Mesenchymal stem cell (in vitro differentiated cells and primary cell): ENCODE data around the gene GPATCH8.
A peak's percentile ranks its signal among the peaks of the same experiment; 100 is the strongest.

Experiments used
- DNase-seq: peaks from one replicate; pipeline ENCODE4 v3.0.0-alpha.2; 2013
- H2AFZ ChIP-seq: one replicate; pipeline ENCODE4 v1.6.1; 2013; ENCODE audit warnings: low read depth, mild to moderate bottlenecking, control low read depth, inconsistent platforms, low read length, moderate library complexity
- H2AK5ac ChIP-seq: 2 replicates; pipeline ENCODE4 v1.6.1; 2013; ENCODE audit warnings: low read length, moderate library complexity, mild to moderate bottlenecking, inconsistent platforms; ENCODE audit not compliant: severe bottlenecking
- H2BK120ac ChIP-seq: one replicate; pipeline ENCODE4 v1.6.1; 2013; ENCODE audit warnings: low read depth, mild to moderate bottlenecking, inconsistent platforms, low read length, moderate library complexity
- H2BK12ac ChIP-seq, 2 experiments: one replicate each; pipeline ENCODE4 v1.6.1; 2013; ENCODE audit warnings: inconsistent platforms in 2 of 2, low read length in 2 of 2, mild to moderate bottlenecking in 2 of 2, moderate library complexity in 2 of 2, control low read depth in 1 of 2
- H2BK15ac ChIP-seq: one replicate; pipeline ENCODE4 v1.6.1; 2013; ENCODE audit warnings: mild to moderate bottlenecking, low read depth, inconsistent platforms; ENCODE audit not compliant: poor library complexity, severe bottlenecking
- H2BK5ac ChIP-seq: 2 replicates; pipeline ENCODE4 v1.6.1; 2013; ENCODE audit warnings: low read depth, mild to moderate bottlenecking, low read length, control low read depth, inconsistent platforms; ENCODE audit not compliant: poor library complexity, severe bottlenecking
- H3K14ac ChIP-seq, 2 experiments: one replicate each; pipeline ENCODE4 v1.6.1; 2013; ENCODE audit warnings: inconsistent platforms in 2 of 2, low read length in 2 of 2, control low read depth in 1 of 2, mild to moderate bottlenecking in 1 of 2, moderate library complexity in 1 of 2
- H3K18ac ChIP-seq, 2 experiments: one replicate each; pipeline ENCODE4 v1.6.1; 2013; ENCODE audit warnings: inconsistent platforms in 2 of 2, low read length in 2 of 2, control low read depth in 1 of 2, low read depth in 1 of 2, mild to moderate bottlenecking in 1 of 2
- H3K23ac ChIP-seq, 2 experiments: one replicate each; pipeline ENCODE4 v1.6.1; 2013; ENCODE audit warnings: inconsistent platforms in 2 of 2, low read length in 2 of 2, mild to moderate bottlenecking in 2 of 2, moderate library complexity in 2 of 2, control low read depth in 1 of 2
- H3K27ac ChIP-seq: 2 replicates; pipeline ENCODE4 v1.5.1; 2013; ENCODE audit warnings: mild to moderate bottlenecking, moderate library complexity, low read length, control low read depth, inconsistent platforms; ENCODE audit not compliant: poor library complexity, severe bottlenecking
- H3K27me3 ChIP-seq, 2 experiments: 2 replicates each; pipeline versions ENCODE4 v1.6.1 to v1.7.0; 2013; ENCODE audit warnings: low read length in 2 of 2, mild to moderate bottlenecking in 2 of 2, moderate library complexity in 2 of 2, control low read depth in 1 of 2, inconsistent platforms in 1 of 2; ENCODE audit not compliant: control insufficient read depth in 1 of 2, insufficient read depth in 1 of 2
- H3K36me3 ChIP-seq, 2 experiments: 2 replicates each; pipeline versions ENCODE4 v1.6.1 to v1.7.0; 2013; ENCODE audit warnings: low read length in 2 of 2, control low read depth in 1 of 2, inconsistent platforms in 1 of 2, low read depth in 1 of 2, mild to moderate bottlenecking in 1 of 2; ENCODE audit not compliant: insufficient read depth in 2 of 2, control insufficient read depth in 1 of 2
- H3K4ac ChIP-seq, 2 experiments: one replicate each; pipeline ENCODE4 v1.6.1; 2013; ENCODE audit warnings: inconsistent platforms in 2 of 2, low read length in 2 of 2, mild to moderate bottlenecking in 2 of 2, moderate library complexity in 2 of 2, control low read depth in 1 of 2, low read depth in 1 of 2
- H3K4me1 ChIP-seq: 2 replicates; pipeline ENCODE4 v1.6.1; 2013; ENCODE audit warnings: low read depth, low read length, control low read depth; ENCODE audit not compliant: control insufficient read depth, insufficient read depth
- H3K4me2 ChIP-seq: 2 replicates; pipeline ENCODE4 v1.6.1; 2013; ENCODE audit warnings: low read length, mild to moderate bottlenecking, inconsistent platforms; ENCODE audit not compliant: poor library complexity, severe bottlenecking
- H3K4me3 ChIP-seq, 2 experiments: 2 replicates each; pipeline versions ENCODE4 v1.5.1 to v1.7.0; 2013; ENCODE audit warnings: low read length in 2 of 2, mild to moderate bottlenecking in 2 of 2, control low read depth in 1 of 2, low read depth in 1 of 2; ENCODE audit not compliant: insufficient read depth in 1 of 2
- H3K79me1 ChIP-seq: replicated peaks from 2 replicates; pipeline ENCODE4 v1.6.1; 2013; ENCODE audit warnings: mild to moderate bottlenecking, control low read depth, low read length, inconsistent platforms; ENCODE audit not compliant: poor library complexity, severe bottlenecking
- H3K9ac ChIP-seq: 2 replicates; pipeline ENCODE4 v1.7.0; 2013; ENCODE audit warnings: mild to moderate bottlenecking, low read length, moderate library complexity
- H3K9me3 ChIP-seq: 2 replicates; pipeline ENCODE4 v1.7.0; 2013; ENCODE audit warnings: mild to moderate bottlenecking, low read length; ENCODE audit not compliant: control insufficient read depth
- H4K8ac ChIP-seq: one replicate; pipeline ENCODE4 v1.6.1; 2013; ENCODE audit warnings: inconsistent platforms, mild to moderate bottlenecking, low read length, moderate library complexity
- H4K91ac ChIP-seq: one replicate; pipeline ENCODE4 v1.6.1; 2013; ENCODE audit warnings: mild to moderate bottlenecking, low read length, inconsistent platforms
- WGBS: methylation state at CpG from one replicate; pipeline ENCODE4 v1.1.7; 2013; ENCODE audit warnings: mixed read lengths; 5-methylcytosine and 5-hydroxymethylcytosine counted together

GPATCH8 gene

GRCh38 chr17:44469676-44470075 lies 33.5 kb downstream of the GPATCH8 start:
- Histone ChIP-seq H3K27ac (no peak overlapping the region), H3K79me1 (peaks cover 7% of the 10 kb centered on the region), H2BK5ac (no peak overlapping the region), H3K4me1 (peaks cover 1% of the 10 kb centered on the region), H3K23ac (no peak overlapping the region), H3K27me3 (no peaks in the 10 kb centered on the region), H3K18ac (no peak overlapping the region), H4K8ac (no peak overlapping the region), H3K9ac (no peak overlapping the region), H3K9me3 (no peaks in the 10 kb centered on the region), H3K36me3 (peaks cover 0 to 23% of the 10 kb centered on the region in 2 experiments), H2BK15ac (no peak overlapping the region), H3K4me3 (no peak overlapping the region), H3K4me2 (no peak overlapping the region), H2AK5ac (no peak overlapping the region), H2AFZ (no peak overlapping the region), H3K14ac (no peak overlapping the region), H2BK120ac (no peak overlapping the region), H4K91ac (no peak overlapping the region), H2BK12ac (no peak overlapping the region), H3K4ac (no peak overlapping the region)
- no peak for DNase-seq
- 97% methylated on average over 2 of the region's 2 CpGs for WGBS

- Histone ChIP-seq H3K27ac (no peak overlapping the region), H2BK5ac (no peak overlapping the region)
- WGBS = 88% methylated on average over 1 of the region's 3 CpGs
Observed at GRCh38 chr17:44467108-44467507, 36.1 kb downstream of the GPATCH8 start.

GRCh38 chr17:44466339-44466738 lies 36.9 kb downstream of the GPATCH8 start:
- H3K27me3 ChIP-seq = no peaks in the 10 kb centered on the region
- no peak overlapping the region for H4K91ac ChIP-seq
- no peak overlapping the region for H3K4me2 ChIP-seq
- H3K4me1 ChIP-seq = peaks cover 1% of the 10 kb centered on the region
- H3K36me3 ChIP-seq = peaks cover 7 to 16% of the 10 kb centered on the region in 2 experiments
- H2BK5ac ChIP-seq = no peak overlapping the region
- no peak overlapping the region for H3K23ac ChIP-seq
- no peak overlapping the region for H3K18ac ChIP-seq
- H2BK120ac ChIP-seq = no peak overlapping the region
- H2AFZ ChIP-seq = no peak overlapping the region
- no peaks in the 10 kb centered on the region for H3K9me3 ChIP-seq
- peaks cover 15% of the 10 kb centered on the region for H3K79me1 ChIP-seq
- no peak overlapping the region for H4K8ac ChIP-seq
- no peak overlapping the region for H3K4ac ChIP-seq
- H3K9ac ChIP-seq = no peak overlapping the region
- H3K27ac ChIP-seq = no peak overlapping the region
- no peak for DNase-seq
- no peak overlapping the region for H3K14ac ChIP-seq
- no peak overlapping the region for H2BK15ac ChIP-seq
- H3K4me3 ChIP-seq = no peak overlapping the region
- H2BK12ac ChIP-seq = no peak overlapping the region
- no peak overlapping the region for H2AK5ac ChIP-seq

More at GRCh38 chr17:44467108-44467507, 36.1 kb downstream of the GPATCH8 start:
- Histone ChIP-seq H3K36me3 (peaks cover 3 to 12% of the 10 kb centered on the region in 2 experiments), H2AFZ (no peak overlapping the region), H3K18ac (no peak overlapping the region), H2BK12ac (no peak overlapping the region), H4K91ac (no peak overlapping the region), H4K8ac (no peak overlapping the region), H2BK120ac (no peak overlapping the region), H2BK15ac (no peak overlapping the region), H3K9ac (peak overlapping the region; percentile 15), H3K27me3 (no peaks in the 10 kb centered on the region), H3K4me2 (no peak overlapping the region), H3K9me3 (no peaks in the 10 kb centered on the region), H3K4me1 (peaks cover 1% of the 10 kb centered on the region), H3K23ac (no peak overlapping the region), H3K14ac (no peak overlapping the region), H3K4me3 (no peak overlapping the region), H2AK5ac (no peak overlapping the region), H3K4ac (no peak overlapping the region), H3K79me1 (peaks cover 12% of the 10 kb centered on the region)
- no peak for DNase-seq

GRCh38 chr17:44465897-44466296 lies 37.3 kb downstream of the GPATCH8 start:
- Histone ChIP-seq H3K79me1 (peaks cover 13% of the 10 kb centered on the region), H2BK120ac (no peak overlapping the region), H2BK12ac (no peak overlapping the region), H3K9ac (no peak overlapping the region), H3K18ac (no peak overlapping the region), H4K91ac (no peak overlapping the region), H3K9me3 (no peaks in the 10 kb centered on the region), H3K27ac (no peak overlapping the region), H2AFZ (no peak overlapping the region), H3K36me3 (peaks cover 7 to 15% of the 10 kb centered on the region in 2 experiments), H2BK5ac (no peak overlapping the region), H3K4me2 (no peak overlapping the region), H3K14ac (no peak overlapping the region), H4K8ac (no peak overlapping the region), H3K4ac (no peak overlapping the region), H3K4me1 (peaks cover 1% of the 10 kb centered on the region), H3K4me3 (no peak overlapping the region), H2BK15ac (no peak overlapping the region), H2AK5ac (no peak overlapping the region), H3K27me3 (no peaks in the 10 kb centered on the region), H3K23ac (no peak overlapping the region)
- no peak for DNase-seq
- 80% methylated on average over 2 of the region's 3 CpGs for WGBS
